ENCODE measurements around the gene LAPTM4A.

Gene LAPTM4A

GRCh38 chr2:20015482-20016083, 35.8 kb downstream of the LAPTM4A start:
- peak; percentile 46 for DNase-seq

GRCh38 chr2:20013126-20013849, 38.1 kb downstream of the LAPTM4A start:
- no peak for DNase-seq

GRCh38 chr2:20012282-20013125, 38.9 kb downstream of the LAPTM4A start, which contains the start of gene MATN3:
TSS of gene MATN3 (minus strand) at chr2:20012668. CDS start at chr2:20012631, 37 bp downstream.
- DNase-seq: no peak

- DNase-seq: no peak
Measured at GRCh38 chr2:20012032-20012281, 39.5 kb downstream of the LAPTM4A start.

- no peak for DNase-seq
Measured at GRCh38 chr2:20011276-20012031, 40.0 kb downstream of the LAPTM4A start.

GRCh38 chr2:20008703-20009102, 42.7 kb downstream of the LAPTM4A start:
- DNase-seq: no peak

GRCh38 chr2:20005891-20006470, 45.4 kb downstream of the LAPTM4A start:
- no peak for DNase-seq

- no peak for DNase-seq
Measured at GRCh38 chr2:20005067-20005627, 46.3 kb downstream of the LAPTM4A start.

GRCh38 chr2:20001361-20001863, 50.0 kb downstream of the LAPTM4A start:
- DNase-seq: no peak

GRCh38 chr2:19993731-19994130, 57.7 kb downstream of the LAPTM4A start:
- DNase-seq: no peak

- DNase-seq: no peak
Measured at GRCh38 chr2:19991895-19992294, 59.5 kb downstream of the LAPTM4A start.

- DNase-seq: no peak
Measured at GRCh38 chr2:19990416-19990728, 61.1 kb downstream of the LAPTM4A start.

GRCh38 chr2:19989667-19990415, 61.6 kb downstream of the LAPTM4A start, which contains the start of gene WDR35:
TSS of gene WDR35 (minus strand) at chr2:19990105. CDS start at chr2:19990015, 90 bp downstream.
- peak; percentile 92 for DNase-seq

- no peak for DNase-seq
Measured at GRCh38 chr2:19989342-19989666, 62.1 kb downstream of the LAPTM4A start.

GRCh38 chr2:19988600-19988999, 62.8 kb downstream of the LAPTM4A start:
- DNase-seq: no peak

GRCh38 chr2:19987936-19988335, 63.5 kb downstream of the LAPTM4A start:
- DNase-seq: no peak

Measured in CD4-positive, alpha-beta T cell treated with Interleukin-12 subunit alpha and Interleukin-12 subunit beta, for 1 hour (primary cell).